Naive thymus-derived CD8-positive, alpha-beta T cell (primary cell): ENCODE results near the gene SAP25. TPM values are rescaled to one million over a fixed set of nuclear protein-coding genes. Genes with fewer than 3 reads are reported as not detected.

ENCODE experiments used
- ATAC-seq, 2 donors: fragments of 150-1000 bp; cut with Tn5 transposase in 1 of 2; sonication (Bioruptor Pico), chemical (Tn5 transposase) in 1 of 2; 1 replicate in 1 of 2; 2 replicates in 1 of 2; pipeline ENCODE4 v1.10.0; 2021; ENCODE audit warnings: mild to moderate bottlenecking in 2 of 2, moderate library complexity in 2 of 2
- POLR2A ChIA-PET: fragments of 350-600 bp; sonication (Branson Sonifier 250); formaldehyde crosslinking; loops from one replicate; lab custom pipeline; 2021; ENCODE audit warnings: antibody characterized with exemption; lab: Charles Lee
- DNase-seq, 10 donors: peaks; one replicate each; pipeline versions ENCODE4 v3.0.0 to v3.0.0-alpha.2; 2020 to 2022
- H3K27ac Mint-ChIP-seq, 10 donors: one replicate each; pipeline ENCODE4 v1.8.0; 2020 to 2022; ENCODE audit warnings: mild to moderate bottlenecking in 10 of 10, mixed read lengths in 10 of 10, moderate library complexity in 4 of 10, inconsistent platforms in 1 of 10
- H3K27me3 Mint-ChIP-seq, 5 donors: one replicate each; pipeline ENCODE4 v1.8.0; 2021 to 2022; ENCODE audit warnings: mixed read lengths in 5 of 5
- H3K36me3 Mint-ChIP-seq, 3 donors: one replicate each; pipeline ENCODE4 v1.8.0; 2020 to 2022; ENCODE audit warnings: mixed read lengths in 3 of 3, mild to moderate bottlenecking in 2 of 3, inconsistent platforms in 1 of 3
- H3K4me1 Mint-ChIP-seq, 4 donors: one replicate each; pipeline ENCODE4 v1.8.0; 2021 to 2022; ENCODE audit warnings: mixed read lengths in 4 of 4
- H3K4me3 Mint-ChIP-seq, 10 donors: one replicate each; pipeline ENCODE4 v1.8.0; 2020 to 2022; ENCODE audit warnings: mild to moderate bottlenecking in 10 of 10, mixed read lengths in 10 of 10, moderate library complexity in 6 of 10, inconsistent platforms in 1 of 10
- H3K9me3 Mint-ChIP-seq, 9 donors: one replicate each; pipeline ENCODE4 v1.8.0; 2020 to 2022; ENCODE audit warnings: mixed read lengths in 9 of 9, mild to moderate bottlenecking in 3 of 9, inconsistent platforms in 1 of 9, moderate library complexity in 1 of 9
- polyA plus RNA-seq, 3 donors: library from polyadenylated mRNA; unstranded; fragments of 300-500 nt; fragmentation: Illumina TruSeq; gene quantifications; one replicate each; pipeline ENCODE4 v1.2.3, GENCODE V29; 2021
- total RNA-seq, 8 experiments: library from RNA in 2 of 8; stranded (reverse) in 2 of 8; gene quantifications; one replicate each; pipeline ENCODE4 v1.2.3 and lab custom pipeline; 2021 to 2026

SAP25 gene
- total and polyA plus RNA-seq, 5 experiments from 2014 or later: 0.42 to 118 (median 102) TPM; not detected in 2

DNA sequence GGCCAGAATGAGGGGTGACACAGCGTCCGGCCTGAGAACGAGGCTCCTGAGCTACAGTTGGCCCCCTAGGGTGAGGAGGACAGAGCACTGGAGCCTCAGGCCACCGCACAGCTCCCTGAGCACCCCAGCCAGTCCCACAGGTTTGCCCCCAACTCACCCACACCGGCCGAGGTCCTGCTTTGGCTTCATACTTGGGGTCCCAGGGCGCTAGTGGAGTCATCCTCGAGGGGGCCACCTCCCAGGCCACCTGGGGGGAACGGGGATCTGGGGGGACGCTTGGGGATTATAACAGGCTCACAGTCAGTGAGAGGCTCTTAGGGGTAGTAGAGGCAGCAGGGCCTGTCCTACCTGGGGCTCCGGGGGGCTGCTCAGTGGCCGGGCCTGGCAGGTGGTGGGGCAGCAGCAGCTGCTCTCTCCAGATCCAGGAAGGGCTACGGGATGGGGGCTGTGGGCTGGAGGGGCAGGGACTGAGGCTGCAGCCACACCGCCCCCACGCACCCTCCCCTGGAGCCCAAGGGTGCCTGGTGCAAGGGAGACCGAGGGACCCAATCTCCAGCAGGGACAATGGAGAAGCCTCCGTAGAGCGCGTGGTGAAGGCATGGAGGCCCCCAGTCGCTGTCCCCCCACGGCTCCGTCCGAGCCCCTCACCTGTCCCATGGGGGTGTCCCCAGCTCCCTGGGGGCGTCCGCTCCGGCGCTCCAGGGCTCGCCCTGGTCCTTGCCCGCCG lies 588 bp downstream of the SAP25 start:
- no peak overlapping the region for H3K27ac Mint-ChIP-seq
- DNase-seq (no peak), ATAC-seq (no peak)
- POLR2A ChIA-PET: interaction anchor here (0.9 to 11.9 kb wide), 3 partner anchors 12 to 133 kb away, joined by 4 to 333 read pairs (median 4); partner anchors contain the start of genes FBXO24, LRCH4, MOSPD3 and POP7
- no peaks in the 10 kb centered on the region for H3K9me3 Mint-ChIP-seq
- H3K36me3 Mint-ChIP-seq: peaks cover 0 to 41% (median 3%) of the 10 kb centered on the region in 3 donors
- H3K4me3 Mint-ChIP-seq: no peak overlapping the region
- H3K27me3 Mint-ChIP-seq: no peaks in the 10 kb centered on the region
- H3K4me1 Mint-ChIP-seq: peaks cover 13 to 49% (median 41%) of the 10 kb centered on the region in 4 donors

DNA sequence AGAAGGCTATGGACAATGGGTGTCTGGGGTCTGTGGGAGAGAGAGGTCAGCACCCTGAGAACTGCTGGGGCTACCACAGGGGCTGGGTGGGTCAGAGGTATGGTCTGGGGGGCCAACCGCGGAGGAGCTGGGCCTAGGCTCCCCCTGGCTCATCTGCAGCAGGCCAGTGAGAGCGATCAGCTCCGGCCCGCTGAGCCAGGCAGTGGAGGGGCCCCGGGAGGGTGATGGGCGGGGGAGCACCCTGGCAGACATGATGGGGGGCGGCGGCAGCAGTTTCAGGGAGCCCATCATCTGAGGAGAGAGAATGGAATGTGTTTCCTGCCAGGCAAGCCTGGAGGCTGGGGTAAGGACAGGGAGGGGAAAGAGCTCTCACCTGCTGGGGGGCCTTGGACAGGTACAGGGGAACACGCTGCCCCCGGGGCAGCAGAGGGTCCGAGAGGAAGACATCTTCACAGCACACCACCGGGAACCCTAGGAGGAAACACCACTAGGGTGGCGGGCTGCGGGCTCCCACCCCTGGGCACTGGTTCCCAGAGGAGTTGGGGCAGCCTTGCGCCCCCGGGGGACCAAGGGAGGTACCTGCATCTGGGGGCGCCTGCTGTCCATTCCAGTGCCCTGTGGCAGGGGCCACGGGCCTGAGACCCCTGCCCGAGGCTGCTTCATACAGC lies 1.3 kb downstream of the SAP25 start:
- POLR2A ChIA-PET: interaction anchor here (0.8 to 11.9 kb wide), 4 partner anchors 13 to 138 kb away, joined by 4 to 333 read pairs (median 4); partner anchors contain the start of genes FBXO24, LRCH4, MOSPD3 and POP7

DNA sequence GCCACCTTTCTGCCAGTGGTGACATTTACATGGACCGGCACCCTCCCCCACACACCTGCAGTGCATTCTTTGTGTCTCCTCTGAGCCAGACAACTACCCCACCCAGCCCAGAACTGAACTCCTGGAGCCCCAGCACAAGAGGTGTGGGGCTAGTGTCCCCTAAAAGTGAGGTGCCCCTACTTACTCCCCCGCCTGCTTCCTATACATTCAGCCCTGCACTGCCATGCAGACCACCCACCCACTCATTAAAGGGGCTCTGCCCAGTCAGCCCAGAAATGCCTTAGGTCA lies 1.9 kb downstream of the SAP25 start:
- H3K27ac Mint-ChIP-seq: peak overlapping the region; percentile 26 to 91 (median 79)
- peaks cover 16 to 59% (median 53%) of the 10 kb centered on the region in 4 donors for H3K4me1 Mint-ChIP-seq
- no peak for DNase-seq
- POLR2A ChIA-PET: interaction anchor here (0.6 to 11.9 kb wide), 6 partner anchors 14 to 136 kb away, joined by 3 to 333 read pairs (median 4); partner anchors contain the start of genes FBXO24, LRCH4 and MOSPD3
- H3K9me3 Mint-ChIP-seq: no peaks in the 10 kb centered on the region
- H3K36me3 Mint-ChIP-seq: peaks cover 0 to 36% (median 3%) of the 10 kb centered on the region in 3 donors
- no peak for ATAC-seq
- H3K4me3 Mint-ChIP-seq: peak overlapping the region in 7 of 10 donors; percentile 27 to 52 (median 45)
- H3K27me3 Mint-ChIP-seq: no peaks in the 10 kb centered on the region

More for the DNA sequence above, 1.3 kb downstream of the SAP25 start:
- H3K9me3 Mint-ChIP-seq: no peaks in the 10 kb centered on the region
- DNase-seq (no peak), ATAC-seq (no peak)
- H3K4me3 Mint-ChIP-seq: peak overlapping the region in 4 of 10 donors; percentile 39 to 51 (median 46)
- peaks cover 0 to 38% (median 3%) of the 10 kb centered on the region in 3 donors for H3K36me3 Mint-ChIP-seq
- peak overlapping the region in 9 of 10 donors; percentile 26 to 91 (median 82) for H3K27ac Mint-ChIP-seq
- H3K27me3 Mint-ChIP-seq: no peaks in the 10 kb centered on the region
- peaks cover 15 to 56% (median 48%) of the 10 kb centered on the region in 4 donors for H3K4me1 Mint-ChIP-seq

DNA sequence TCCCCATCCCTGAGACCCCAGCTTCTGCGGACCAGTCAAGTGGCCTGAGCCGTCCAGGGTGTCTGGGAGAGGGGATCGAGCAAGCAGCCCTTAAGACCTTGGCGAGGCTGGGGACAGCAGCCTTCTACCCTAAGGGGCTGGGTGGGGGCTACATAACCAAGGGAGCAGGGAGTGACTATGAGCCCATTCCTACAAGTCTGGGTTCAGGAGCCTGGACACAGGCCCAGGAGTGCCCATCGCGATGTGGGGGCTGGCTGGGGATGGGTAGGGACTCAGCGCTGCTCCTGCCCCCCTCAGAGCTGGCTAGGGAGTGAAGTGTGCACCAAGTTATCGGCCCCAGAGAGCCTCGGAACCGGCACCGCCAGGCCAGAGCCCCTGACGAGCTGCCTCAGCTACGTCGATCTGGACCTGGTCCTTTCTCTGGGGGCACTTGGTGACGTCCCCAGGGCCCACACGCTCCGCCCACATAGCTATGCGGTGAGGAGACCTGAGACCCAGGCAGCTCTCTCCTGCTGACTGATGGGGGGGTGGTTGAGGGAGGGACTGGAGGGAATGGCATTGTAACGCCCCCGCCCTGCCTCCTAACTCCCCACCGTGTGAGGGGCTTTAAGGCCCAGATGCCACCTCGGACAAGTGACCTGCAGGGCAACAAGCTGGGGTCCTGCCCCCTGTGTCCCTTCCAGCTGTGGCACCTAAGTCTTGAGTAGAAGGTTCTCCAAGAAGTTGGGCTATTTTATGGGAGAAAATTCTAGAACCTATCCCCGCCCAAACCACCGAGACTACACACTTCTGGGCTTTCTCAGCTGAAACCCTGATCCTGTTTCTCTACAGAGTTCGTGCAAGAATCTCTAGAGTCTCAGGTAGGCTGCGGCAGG lies 2.5 kb downstream of the SAP25 start:
- peak overlapping the region in 8 of 10 donors; percentile 27 to 79 (median 51) for H3K4me3 Mint-ChIP-seq
- H3K27ac Mint-ChIP-seq: peak overlapping the region; percentile 37 to 89 (median 76)
- H3K36me3 Mint-ChIP-seq: peaks cover 0 to 30% (median 0%) of the 10 kb centered on the region in 3 donors
- DNase-seq (peak in 1 of 10 donors; percentile 31), ATAC-seq (no peak)
- H3K4me1 Mint-ChIP-seq: peaks cover 19 to 58% (median 52%) of the 10 kb centered on the region in 4 donors
- no peaks in the 10 kb centered on the region for H3K9me3 Mint-ChIP-seq
- H3K27me3 Mint-ChIP-seq: no peaks in the 10 kb centered on the region
- POLR2A ChIA-PET: interaction anchor here (0.6 to 11.9 kb wide), 9 partner anchors 14 to 274 kb away, joined by 3 to 333 read pairs (median 4); partner anchors contain the start of genes FBXO24, LRCH4 and MOSPD3

DNA sequence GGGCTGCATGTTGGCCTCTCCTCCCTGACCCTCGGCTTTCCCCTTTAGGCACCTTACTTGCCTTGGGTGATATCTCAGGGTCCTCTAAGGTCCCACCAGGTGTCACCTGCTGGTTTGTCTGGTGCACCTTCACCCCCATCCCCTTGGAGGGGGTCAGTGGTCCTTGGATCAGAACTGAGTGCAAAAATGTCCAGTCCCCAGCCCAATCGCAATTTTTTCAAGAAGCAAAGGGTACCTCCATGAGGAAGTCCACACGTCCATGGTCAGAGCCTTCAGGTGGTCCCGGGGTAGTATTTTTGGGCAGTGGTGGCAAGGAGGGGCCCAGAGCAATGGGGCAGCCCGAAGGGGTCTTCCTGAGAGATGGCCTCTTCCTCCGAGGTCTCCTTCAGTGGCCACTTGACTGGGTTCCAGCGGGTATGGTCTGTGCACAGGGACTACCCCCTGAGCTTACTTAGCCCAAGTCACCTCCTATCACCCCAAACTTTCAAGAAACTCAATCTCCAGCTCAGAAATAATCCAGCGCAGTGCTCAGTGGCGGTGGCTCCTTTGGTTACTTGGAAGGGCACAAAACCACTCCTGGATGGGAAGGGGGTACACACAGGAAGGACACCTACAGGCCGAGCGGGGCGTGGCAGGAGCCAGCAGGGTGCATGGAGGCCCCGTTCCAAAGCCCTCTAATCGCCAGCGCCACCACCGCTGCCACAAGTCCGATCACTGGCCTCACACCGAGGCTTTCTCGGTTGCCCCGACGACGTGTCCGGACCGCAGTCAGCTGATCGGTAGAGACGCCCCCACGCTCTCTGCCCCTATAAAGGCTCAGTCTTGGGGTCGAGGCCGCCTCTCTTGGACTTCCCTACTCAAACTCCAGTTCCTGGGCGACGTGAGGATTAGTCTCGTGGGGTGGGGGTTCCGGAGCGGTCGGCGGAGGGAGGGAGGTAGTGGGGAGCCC lies 4.5 kb downstream of the SAP25 start:
- POLR2A ChIA-PET: interaction anchor here (0.6 to 11.9 kb wide), 8 partner anchors 16 to 140 kb away, joined by 3 to 333 read pairs (median 6); partner anchors contain the start of genes AGFG2, FBXO24, GIGYF1 and LRCH4
- H3K9me3 Mint-ChIP-seq: no peaks in the 10 kb centered on the region

DNA sequence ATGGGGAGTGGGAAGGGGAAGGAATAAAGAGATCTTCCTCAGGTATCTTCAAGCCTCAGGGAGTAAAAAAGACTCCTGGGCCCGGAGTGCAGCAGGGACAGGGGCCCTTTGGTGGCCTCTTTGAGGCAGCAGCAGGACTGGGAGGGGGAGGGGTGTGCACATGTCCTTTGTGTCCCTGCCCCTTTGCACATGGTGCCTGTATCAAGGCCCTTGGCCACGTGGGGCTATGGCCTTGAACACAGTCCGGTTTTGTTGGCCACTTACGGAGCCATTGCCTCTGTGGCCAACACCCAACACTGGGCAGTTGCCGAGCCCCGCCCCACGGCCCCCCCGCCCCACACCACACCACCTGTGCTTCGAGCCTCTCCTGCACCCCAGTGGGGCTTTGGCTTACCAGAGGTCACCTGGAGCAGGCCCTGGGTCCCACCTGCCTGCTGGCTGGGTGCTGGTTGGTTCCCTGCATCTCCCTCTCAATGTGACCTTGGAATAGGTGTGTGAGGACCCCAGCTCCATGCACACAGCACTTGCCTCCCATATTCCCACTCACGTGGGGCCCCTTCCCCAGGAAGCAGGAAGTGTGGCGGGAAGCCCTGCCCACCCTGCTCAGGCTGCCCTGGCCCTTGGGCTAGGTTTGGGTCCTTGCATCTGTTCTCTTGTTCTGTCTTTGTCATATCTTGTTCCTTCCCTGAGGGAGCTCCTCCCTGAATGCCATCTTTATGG lies 5.4 kb downstream of the SAP25 start:
- H3K27ac Mint-ChIP-seq: peak overlapping the region in 8 of 10 donors; percentile 52 to 92 (median 82)
- no peaks in the 10 kb centered on the region for H3K27me3 Mint-ChIP-seq
- ATAC-seq: no peak
- H3K4me3 Mint-ChIP-seq: peak overlapping the region in 7 of 10 donors; percentile 15 to 79 (median 76)
- DNase-seq: no peak
- H3K36me3 Mint-ChIP-seq: peaks cover 0 to 18% (median 0%) of the 10 kb centered on the region in 3 donors
- H3K4me1 Mint-ChIP-seq: peaks cover 25 to 62% (median 58%) of the 10 kb centered on the region in 4 donors
- POLR2A ChIA-PET: interaction anchor here (0.6 to 11.9 kb wide), 7 partner anchors 11 to 139 kb away, joined by 3 to 333 read pairs (median 4); partner anchors contain the start of genes AGFG2, FBXO24, GIGYF1 and LRCH4
- no peaks in the 10 kb centered on the region for H3K9me3 Mint-ChIP-seq

More for the DNA sequence above, 4.5 kb downstream of the SAP25 start:
- Mint-ChIP-seq H3K27ac (peak overlapping the region in 9 of 10 donors; percentile 74 to 92 (median 89)), H3K4me1 (peaks cover 22 to 57% (median 52%) of the 10 kb centered on the region in 4 donors), H3K4me3 (peak overlapping the region; percentile 43 to 79 (median 75)), H3K36me3 (peaks cover 0 to 16% (median 0%) of the 10 kb centered on the region in 3 donors), H3K27me3 (no peaks in the 10 kb centered on the region)
- ATAC-seq (peak; percentile 31 to 34), DNase-seq (peak in 7 of 10 donors; percentile 21 to 72 (median 47))

DNA sequence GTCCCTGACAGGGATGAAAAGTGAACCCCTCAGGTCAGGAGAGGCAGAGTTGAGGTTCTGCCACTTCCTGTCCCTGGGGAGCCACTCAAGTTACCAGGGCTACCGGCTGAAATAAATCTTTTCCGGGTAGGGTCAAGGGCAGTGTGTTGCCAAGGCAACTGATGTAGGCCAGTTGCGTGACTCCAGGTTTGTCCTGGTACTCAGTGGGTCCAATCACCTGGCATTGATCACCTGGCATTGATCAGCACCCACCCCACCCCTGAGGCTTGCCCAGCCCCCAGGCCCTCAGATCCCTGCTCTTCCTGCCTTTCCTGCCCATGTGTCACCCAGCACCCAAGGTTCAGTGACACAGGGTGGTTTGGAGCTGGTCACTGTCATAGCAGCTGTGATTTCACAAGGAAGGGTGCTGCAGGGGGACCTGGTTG lies 5.9 kb downstream of the SAP25 start:
- H3K4me1 Mint-ChIP-seq: peaks cover 25 to 60% (median 58%) of the 10 kb centered on the region in 4 donors
- ATAC-seq: no peak
- POLR2A ChIA-PET: interaction anchor here (0.6 to 11.9 kb wide), 4 partner anchors 12 to 31 kb away, joined by 3 to 333 read pairs (median 4); partner anchors contain the start of genes FBXO24 and LRCH4

DNA sequence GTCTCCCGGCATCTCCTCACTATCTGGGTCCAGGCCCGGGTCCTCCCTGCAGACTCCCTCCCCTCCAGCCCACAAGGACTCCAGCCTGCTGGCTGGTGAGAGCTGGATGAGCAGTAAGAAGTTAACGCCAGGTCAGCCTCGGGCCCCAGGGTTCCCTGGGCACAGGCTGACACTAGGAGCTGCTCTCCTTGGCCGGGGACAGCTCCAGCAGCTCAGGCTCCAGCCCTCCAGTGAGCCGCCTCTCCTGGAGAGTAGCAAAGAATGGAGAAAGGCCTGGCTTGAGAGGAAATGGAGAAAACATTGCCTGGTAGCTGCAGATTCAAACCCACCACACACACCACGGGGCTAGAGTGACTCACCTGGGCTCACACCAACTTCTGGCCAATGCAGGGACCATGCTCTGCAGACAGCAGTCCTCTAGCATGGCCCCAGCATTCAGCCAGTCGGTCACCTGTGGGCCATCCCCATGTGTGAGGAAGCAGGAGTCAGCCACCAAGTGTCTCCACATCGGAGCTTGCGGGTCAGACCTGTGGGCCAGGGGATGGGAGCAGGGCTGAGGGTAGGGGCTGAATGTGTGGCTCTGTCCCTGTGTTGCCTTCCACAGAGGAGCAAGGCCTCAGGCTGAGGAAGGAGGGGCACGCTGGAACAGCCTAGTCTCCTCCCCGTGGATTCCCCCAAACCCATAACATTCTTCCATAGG lies 6.5 kb downstream of the SAP25 start:
- DNase-seq: no peak
- Mint-ChIP-seq H3K36me3 (peaks cover 0 to 17% (median 6%) of the 10 kb centered on the region in 3 donors), H3K27me3 (no peaks in the 10 kb centered on the region), H3K9me3 (no peaks in the 10 kb centered on the region), H3K4me3 (peak overlapping the region in 1 of 10 donors; percentile 30), H3K4me1 (peaks cover 25 to 56% (median 54%) of the 10 kb centered on the region in 4 donors), H3K27ac (peak overlapping the region in 8 of 10 donors; percentile 36 to 87 (median 70))
- POLR2A ChIA-PET: interaction anchor here (0.8 to 11.9 kb wide), 3 partner anchors 12 to 20 kb away, joined by 3 to 333 read pairs (median 4); partner anchors contain the start of genes FBXO24 and LRCH4
- no peak for ATAC-seq

More for the DNA sequence above, 5.9 kb downstream of the SAP25 start:
- DNase-seq: no peak
- Mint-ChIP-seq H3K9me3 (no peaks in the 10 kb centered on the region), H3K4me3 (peak overlapping the region in 1 of 10 donors; percentile 30), H3K36me3 (peaks cover 0 to 16% (median 3%) of the 10 kb centered on the region in 3 donors), H3K27me3 (no peaks in the 10 kb centered on the region), H3K27ac (peak overlapping the region in 8 of 10 donors; percentile 25 to 73 (median 59))

DNA sequence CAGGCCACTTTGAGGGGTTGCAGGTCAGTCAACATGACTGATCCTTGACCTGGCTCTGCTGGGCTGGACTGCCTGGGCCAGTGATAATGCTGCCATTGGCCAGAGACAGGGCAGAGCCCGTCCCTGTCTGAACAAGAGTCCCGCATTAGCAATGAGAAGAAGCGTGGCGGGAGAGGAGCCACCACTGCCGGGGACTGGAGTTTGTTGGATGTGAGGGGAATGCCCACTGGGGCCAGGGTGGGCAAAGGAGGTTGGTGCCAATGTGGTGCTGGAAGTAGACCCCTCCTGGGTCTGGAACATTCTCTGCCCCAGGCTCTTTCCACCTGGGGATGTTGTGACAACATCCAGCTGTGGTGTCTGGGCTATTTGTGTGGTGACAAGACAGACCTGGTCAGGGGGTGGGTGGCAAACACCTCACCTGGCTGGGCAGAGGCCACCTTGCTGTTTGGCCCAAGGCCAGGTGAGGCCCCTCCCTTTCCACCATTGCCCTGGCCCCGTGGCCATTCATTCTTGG lies 7.6 kb downstream of the SAP25 start:
- Mint-ChIP-seq H3K27ac (peak overlapping the region in 8 of 10 donors; percentile 9 to 87 (median 68)), H3K36me3 (peaks cover 0 to 15% (median 6%) of the 10 kb centered on the region in 3 donors), H3K27me3 (no peaks in the 10 kb centered on the region), H3K9me3 (no peaks in the 10 kb centered on the region), H3K4me3 (no peak overlapping the region), H3K4me1 (peaks cover 19 to 48% (median 44%) of the 10 kb centered on the region in 4 donors)
- ATAC-seq (no peak), DNase-seq (no peak)
- POLR2A ChIA-PET: interaction anchor here (0.6 to 11.9 kb wide), 8 partner anchors 15 to 345 kb away, joined by 3 to 333 read pairs (median 4); partner anchors contain the start of genes FBXO24 and LRCH4
